Measurements from ENCODE around the gene CDH11.
A peak's percentile ranks its signal among the peaks of the same experiment; 100 is the strongest.

CDH11 gene

DNA sequence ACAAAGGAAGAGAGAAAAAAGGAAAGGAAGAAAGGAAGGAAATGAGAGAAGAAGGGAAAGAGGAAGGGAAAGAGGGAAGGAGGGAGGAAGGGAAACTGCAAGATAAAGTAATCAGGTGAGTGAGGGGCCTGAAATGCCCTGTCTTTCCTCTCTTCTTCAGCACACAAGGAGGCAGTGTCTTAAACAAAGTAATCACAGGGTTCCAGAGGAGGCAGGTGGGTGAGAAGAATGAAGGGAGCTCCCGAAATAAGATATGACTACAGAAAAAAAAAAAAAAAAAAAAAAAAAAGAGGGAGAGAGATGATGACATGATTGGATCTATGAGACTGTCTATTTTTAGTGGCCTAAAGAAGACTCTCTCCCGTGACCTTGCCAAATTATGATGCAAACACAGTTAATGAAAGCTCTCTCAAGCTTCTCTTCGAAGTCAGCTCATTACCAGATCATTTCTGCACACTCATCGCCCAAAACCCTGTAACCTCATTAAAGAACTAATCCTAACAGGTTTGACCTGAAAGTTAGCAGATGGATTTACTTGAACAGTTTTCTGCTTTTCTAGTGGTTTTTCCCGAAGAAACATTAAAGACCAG, 53.6 kb downstream of the CDH11 start:
- Histone ChIP-seq H3K14ac (ENCODE audit: low read length in 2 of 2) (no peak overlapping the region), H2AK5ac (ENCODE audit: low read length, severe bottlenecking) (no peak overlapping the region), H3K79me1 (replicated peaks; ENCODE audit: low read length, poor library complexity, severe bottlenecking) (peaks cover 8% of the 10 kb centered on the region), H3K9me3 (ENCODE audit: control insufficient read depth, low read length) (no peaks in the 10 kb centered on the region), H3K27ac (ENCODE audit: low read length, poor library complexity, severe bottlenecking) (no peak overlapping the region), H2BK120ac (ENCODE audit: low read depth, low read length) (no peak overlapping the region), H3K36me3 (ENCODE audit: control insufficient read depth in 1 of 2, insufficient read depth in 2 of 2, low read depth in 1 of 2, low read length in 2 of 2) (peaks cover 7 to 47% of the 10 kb centered on the region in 2 experiments), H3K23ac (ENCODE audit: low read length in 2 of 2) (no peak overlapping the region), H2BK5ac (ENCODE audit: low read depth, low read length, poor library complexity, severe bottlenecking) (no peak overlapping the region), H2BK12ac (ENCODE audit: low read length in 2 of 2) (no peak overlapping the region), H4K8ac (ENCODE audit: low read length) (no peak overlapping the region), H3K4me3 (ENCODE audit: insufficient read depth in 1 of 2, low read depth in 1 of 2, low read length in 2 of 2) (no peak overlapping the region), H3K9ac (ENCODE audit: low read length) (peak overlapping the region; percentile 76), H3K4me2 (ENCODE audit: low read length, poor library complexity, severe bottlenecking) (no peak overlapping the region), H3K4ac (ENCODE audit: low read depth in 1 of 2, low read length in 2 of 2) (no peak overlapping the region), H3K27me3 (ENCODE audit: control insufficient read depth in 1 of 2, insufficient read depth in 1 of 2, low read length in 2 of 2) (no peaks in the 10 kb centered on the region), H3K4me1 (ENCODE audit: control insufficient read depth, insufficient read depth, low read depth, low read length) (peaks cover 19% of the 10 kb centered on the region), H2AFZ (ENCODE audit: low read depth, low read length) (no peak overlapping the region), H2BK15ac (ENCODE audit: low read depth, poor library complexity, severe bottlenecking) (no peak overlapping the region), H3K18ac (ENCODE audit: low read depth in 1 of 2, low read length in 2 of 2) (no peak overlapping the region), H4K91ac (ENCODE audit: low read length) (no peak overlapping the region)
- WGBS = 89% methylated on average over 5 of the region's 5 CpGs
- DNase-seq = peak; percentile 83

DNA sequence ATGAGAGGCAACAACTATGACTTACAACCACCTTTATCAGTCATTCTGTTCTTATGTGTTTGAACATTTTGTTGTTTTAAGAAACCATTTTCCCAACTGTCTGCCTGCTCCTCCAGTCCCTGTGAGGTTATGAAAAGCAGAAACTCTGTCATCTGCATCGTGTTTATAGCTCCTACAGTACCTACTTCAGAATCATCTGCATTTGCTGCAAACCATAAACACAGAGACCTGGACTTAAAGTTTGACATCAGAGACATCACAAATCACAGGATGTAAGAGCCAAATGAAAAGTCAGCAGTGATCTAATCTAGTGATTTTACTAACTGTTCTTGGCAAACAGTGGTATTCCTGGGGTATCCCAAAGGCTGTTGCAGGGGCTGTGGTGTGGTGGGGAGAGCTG, 55.2 kb downstream of the CDH11 start:
- Histone ChIP-seq H3K9ac (ENCODE audit: low read length) (no peak overlapping the region), H2BK120ac (ENCODE audit: low read depth, low read length) (no peak overlapping the region), H3K9me3 (ENCODE audit: control insufficient read depth, low read length) (no peaks in the 10 kb centered on the region), H2BK5ac (ENCODE audit: low read depth, low read length, poor library complexity, severe bottlenecking) (no peak overlapping the region), H3K23ac (ENCODE audit: low read length in 2 of 2) (no peak overlapping the region), H4K8ac (ENCODE audit: low read length) (no peak overlapping the region), H3K14ac (ENCODE audit: low read length in 2 of 2) (no peak overlapping the region), H3K36me3 (ENCODE audit: control insufficient read depth in 1 of 2, insufficient read depth in 2 of 2, low read depth in 1 of 2, low read length in 2 of 2) (peaks cover under 1 to 45% of the 10 kb centered on the region in 2 experiments), H3K4me1 (ENCODE audit: control insufficient read depth, insufficient read depth, low read depth, low read length) (peaks cover 12% of the 10 kb centered on the region), H3K79me1 (replicated peaks; ENCODE audit: low read length, poor library complexity, severe bottlenecking) (peaks cover 7% of the 10 kb centered on the region), H2BK12ac (ENCODE audit: low read length in 2 of 2) (no peak overlapping the region), H4K91ac (ENCODE audit: low read length) (no peak overlapping the region), H3K27me3 (ENCODE audit: control insufficient read depth in 1 of 2, insufficient read depth in 1 of 2, low read length in 2 of 2) (no peaks in the 10 kb centered on the region), H3K4me3 (ENCODE audit: insufficient read depth in 1 of 2, low read depth in 1 of 2, low read length in 2 of 2) (no peak overlapping the region), H2AK5ac (ENCODE audit: low read length, severe bottlenecking) (no peak overlapping the region), H3K4me2 (ENCODE audit: low read length, poor library complexity, severe bottlenecking) (no peak overlapping the region), H3K18ac (ENCODE audit: low read depth in 1 of 2, low read length in 2 of 2) (no peak overlapping the region), H3K27ac (ENCODE audit: low read length, poor library complexity, severe bottlenecking) (no peak overlapping the region), H2BK15ac (ENCODE audit: low read depth, poor library complexity, severe bottlenecking) (no peak overlapping the region), H3K4ac (ENCODE audit: low read depth in 1 of 2, low read length in 2 of 2) (no peak overlapping the region), H2AFZ (ENCODE audit: low read depth, low read length) (no peak overlapping the region)
- peak; percentile 25 for DNase-seq
- WGBS = 63% methylated on average over 1 of the region's 1 CpG

DNA sequence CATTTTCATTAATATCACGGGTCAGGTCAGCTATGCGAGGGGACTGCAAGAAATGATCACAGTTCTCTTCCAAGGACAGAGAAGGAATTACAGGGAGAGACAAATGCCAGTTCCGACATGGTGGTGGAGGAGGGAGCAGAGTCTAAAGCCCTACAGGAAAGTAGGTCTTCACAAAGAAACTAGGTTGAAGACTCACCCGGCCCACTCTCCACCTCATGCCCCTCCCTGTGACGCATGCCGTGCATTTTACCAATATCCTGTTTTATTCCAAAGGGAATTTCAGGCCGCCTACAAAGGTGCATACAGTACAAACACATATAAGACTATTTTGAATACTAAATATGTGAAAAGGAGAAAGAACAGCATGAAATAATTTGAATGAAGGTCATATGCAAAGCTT, 56.8 kb downstream of the CDH11 start:
- 100% methylated on average over 6 of the region's 7 CpGs for WGBS
- Histone ChIP-seq H3K14ac (ENCODE audit: low read length in 2 of 2) (no peak overlapping the region), H3K27me3 (ENCODE audit: control insufficient read depth in 1 of 2, insufficient read depth in 1 of 2, low read length in 2 of 2) (no peaks in the 10 kb centered on the region), H2BK12ac (ENCODE audit: low read length in 2 of 2) (no peak overlapping the region), H3K23ac (ENCODE audit: low read length in 2 of 2) (no peak overlapping the region), H2AFZ (ENCODE audit: low read depth, low read length) (no peak overlapping the region), H2BK15ac (ENCODE audit: low read depth, poor library complexity, severe bottlenecking) (no peak overlapping the region), H2AK5ac (ENCODE audit: low read length, severe bottlenecking) (no peak overlapping the region), H3K79me1 (replicated peaks; ENCODE audit: low read length, poor library complexity, severe bottlenecking) (peaks cover 7% of the 10 kb centered on the region), H3K36me3 (ENCODE audit: control insufficient read depth in 1 of 2, insufficient read depth in 2 of 2, low read depth in 1 of 2, low read length in 2 of 2) (peaks cover 0 to 44% of the 10 kb centered on the region in 2 experiments), H2BK120ac (ENCODE audit: low read depth, low read length) (no peak overlapping the region), H3K27ac (ENCODE audit: low read length, poor library complexity, severe bottlenecking) (no peak overlapping the region), H3K4ac (ENCODE audit: low read depth in 1 of 2, low read length in 2 of 2) (no peak overlapping the region), H3K4me3 (ENCODE audit: insufficient read depth in 1 of 2, low read depth in 1 of 2, low read length in 2 of 2) (no peak overlapping the region), H3K4me1 (ENCODE audit: control insufficient read depth, insufficient read depth, low read depth, low read length) (peaks cover 4% of the 10 kb centered on the region), H3K9ac (ENCODE audit: low read length) (no peak overlapping the region), H3K18ac (ENCODE audit: low read depth in 1 of 2, low read length in 2 of 2) (no peak overlapping the region), H4K8ac (ENCODE audit: low read length) (no peak overlapping the region), H3K9me3 (ENCODE audit: control insufficient read depth, low read length) (no peaks in the 10 kb centered on the region), H2BK5ac (ENCODE audit: low read depth, low read length, poor library complexity, severe bottlenecking) (no peak overlapping the region), H4K91ac (ENCODE audit: low read length) (no peak overlapping the region), H3K4me2 (ENCODE audit: low read length, poor library complexity, severe bottlenecking) (no peak overlapping the region)
- DNase-seq = no peak

GRCh38 chr16:65064131-65064530, 57.7 kb downstream of the CDH11 start:
- no peak for DNase-seq
- no peak overlapping the region for H2BK15ac ChIP-seq (ENCODE audit: low read depth, poor library complexity, severe bottlenecking)
- H3K4ac ChIP-seq (ENCODE audit: low read depth in 1 of 2, low read length in 2 of 2) = no peak overlapping the region
- H3K36me3 ChIP-seq (ENCODE audit: control insufficient read depth in 1 of 2, insufficient read depth in 2 of 2, low read depth in 1 of 2, low read length in 2 of 2) = peaks cover 0 to 51% of the 10 kb centered on the region in 2 experiments
- no peak overlapping the region for H2BK12ac ChIP-seq (ENCODE audit: low read length in 2 of 2)
- no peak overlapping the region for H2BK120ac ChIP-seq (ENCODE audit: low read depth, low read length)
- no peak overlapping the region for H3K27ac ChIP-seq (ENCODE audit: low read length, poor library complexity, severe bottlenecking)
- no peaks in the 10 kb centered on the region for H3K27me3 ChIP-seq (ENCODE audit: control insufficient read depth in 1 of 2, insufficient read depth in 1 of 2, low read length in 2 of 2)
- no peak overlapping the region for H2BK5ac ChIP-seq (ENCODE audit: low read depth, low read length, poor library complexity, severe bottlenecking)
- no peak overlapping the region for H2AFZ ChIP-seq (ENCODE audit: low read depth, low read length)
- H4K91ac ChIP-seq (ENCODE audit: low read length) = no peak overlapping the region
- no peak overlapping the region for H3K18ac ChIP-seq (ENCODE audit: low read depth in 1 of 2, low read length in 2 of 2)
- H4K8ac ChIP-seq (ENCODE audit: low read length) = no peak overlapping the region
- no peak overlapping the region for H3K9ac ChIP-seq (ENCODE audit: low read length)
- H3K79me1 ChIP-seq (replicated peaks; ENCODE audit: low read length, poor library complexity, severe bottlenecking) = peaks cover 10% of the 10 kb centered on the region
- H3K4me2 ChIP-seq (ENCODE audit: low read length, poor library complexity, severe bottlenecking) = no peak overlapping the region
- no peak overlapping the region for H3K4me3 ChIP-seq (ENCODE audit: insufficient read depth in 1 of 2, low read depth in 1 of 2, low read length in 2 of 2)
- H3K23ac ChIP-seq (ENCODE audit: low read length in 2 of 2) = no peak overlapping the region
- H3K4me1 ChIP-seq (ENCODE audit: control insufficient read depth, insufficient read depth, low read depth, low read length) = peaks cover 5% of the 10 kb centered on the region
- H2AK5ac ChIP-seq (ENCODE audit: low read length, severe bottlenecking) = no peak overlapping the region
- no peaks in the 10 kb centered on the region for H3K9me3 ChIP-seq (ENCODE audit: control insufficient read depth, low read length)
- H3K14ac ChIP-seq (ENCODE audit: low read length in 2 of 2) = no peak overlapping the region
- WGBS = 97% methylated on average over 2 of the region's 2 CpGs

All from mesenchymal stem cell (in vitro differentiated cells and primary cell).